ENCODE results near the gene ULK3. TPM values are rescaled to one million over a fixed set of nuclear protein-coding genes. Genes with fewer than 3 reads are reported as not detected.

The ULK3 gene
- total and polyA plus RNA-seq, 2 donors (not counting 3 experiments of a cell fraction or from before 2014, with no cell fraction given) = 36.0 to 48.6 TPM

DNA sequence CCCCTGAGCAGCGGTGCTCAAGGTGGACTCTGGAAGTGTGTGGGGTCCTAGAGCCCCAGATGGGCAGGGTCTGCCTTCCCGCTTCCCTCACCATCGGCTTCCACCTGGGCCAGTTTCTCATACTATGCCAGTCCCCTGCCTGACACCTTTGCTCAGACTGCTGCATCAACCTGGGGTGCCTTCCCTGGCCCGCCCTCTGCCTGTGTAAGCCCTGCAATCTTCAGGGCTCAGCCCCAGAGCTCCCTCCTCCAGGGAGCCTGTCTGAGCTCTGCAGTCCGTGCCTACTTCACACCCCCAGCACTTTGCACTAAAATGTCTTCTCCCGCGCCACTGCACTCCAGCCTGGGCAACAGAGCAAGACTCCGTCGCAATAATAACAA, 48.0 kb downstream of the ULK3 start:
- Histone ChIP-seq H3K9me3 (replicated peaks; ENCODE audit: control insufficient read depth, insufficient read depth, low read length) (no peaks in the 10 kb centered on the region), H3K4me3 (replicated peaks in 1 of 3; ENCODE audit: insufficient read depth in 1 of 3, low read depth in 1 of 3, low read length in 3 of 3) (no peak overlapping the region), H3K9ac (replicated peaks; ENCODE audit: extremely low read depth, insufficient read depth, low read length) (no peak overlapping the region), H3K27ac (ENCODE audit: insufficient read depth, low read depth, low read length) (no peak overlapping the region), H4K20me1 (replicated peaks; ENCODE audit: control insufficient read depth, extremely low read depth, insufficient read depth, low read length) (no peaks in the 10 kb centered on the region), H3K27me3 (ENCODE audit: control insufficient read depth in 2 of 2, insufficient read depth in 2 of 2, low read length in 2 of 2) (no peaks in the 10 kb centered on the region), H2AFZ (ENCODE audit: low read depth, low read length) (no peak overlapping the region), H3K36me3 (ENCODE audit: control insufficient read depth in 2 of 2, extremely low read depth in 1 of 2, insufficient read depth in 2 of 2, low read length in 2 of 2) (peaks cover 0 to 4% of the 10 kb centered on the region in 2 experiments), H3K4me1 (ENCODE audit: control insufficient read depth, extremely low read depth, insufficient read depth, low read length) (peaks cover under 1% of the 10 kb centered on the region), H3K9me1 (replicated peaks; ENCODE audit: control insufficient read depth, extremely low read depth, insufficient read depth, low read length) (no peaks in the 10 kb centered on the region), H3K4me2 (ENCODE audit: insufficient read depth, low read length) (no peak overlapping the region), H3K79me2 (ENCODE audit: control insufficient read depth, insufficient read depth, low read length) (peaks cover 62% of the 10 kb centered on the region)
- DNase-seq (ENCODE audit: low read depth, low spot score) (no peak), FAIRE-seq (no peak)
- BruUV-seq (replicated peaks) = no TSS peak
- ChIA-PET POLR2A (no interaction called here), CTCF (interaction anchor here (1.3 to 6.5 kb wide), 3 partner anchors 23 to 158 kb away, joined by 3 to 69 read pairs (median 16); no protein-coding TSS in a partner anchor)
- intact Hi-C loops (cut with micrococcal nuclease) = no loop called here
- no peak for TF ChIP-seq MYC (IDR thresholded peaks at IDR 0.05; ENCODE audit: low read depth, low read length)
- TF ChIP-seq, protein P1, sequence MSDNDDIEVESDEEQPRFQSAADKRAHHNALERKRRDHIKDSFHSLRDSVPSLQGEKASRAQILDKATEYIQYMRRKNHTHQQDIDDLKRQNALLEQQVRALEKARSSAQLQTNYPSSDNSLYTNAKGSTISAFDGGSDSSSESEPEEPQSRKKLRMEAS (IDR thresholded peaks at IDR 0.05; ENCODE audit: insufficient read depth, insufficient read length) = no peak
- dilution Hi-C loops (cut with MboI; ENCODE audit: extremely low pct_ligation_motif_present, low sequenced_read_pairs) = no loop called here

DNA sequence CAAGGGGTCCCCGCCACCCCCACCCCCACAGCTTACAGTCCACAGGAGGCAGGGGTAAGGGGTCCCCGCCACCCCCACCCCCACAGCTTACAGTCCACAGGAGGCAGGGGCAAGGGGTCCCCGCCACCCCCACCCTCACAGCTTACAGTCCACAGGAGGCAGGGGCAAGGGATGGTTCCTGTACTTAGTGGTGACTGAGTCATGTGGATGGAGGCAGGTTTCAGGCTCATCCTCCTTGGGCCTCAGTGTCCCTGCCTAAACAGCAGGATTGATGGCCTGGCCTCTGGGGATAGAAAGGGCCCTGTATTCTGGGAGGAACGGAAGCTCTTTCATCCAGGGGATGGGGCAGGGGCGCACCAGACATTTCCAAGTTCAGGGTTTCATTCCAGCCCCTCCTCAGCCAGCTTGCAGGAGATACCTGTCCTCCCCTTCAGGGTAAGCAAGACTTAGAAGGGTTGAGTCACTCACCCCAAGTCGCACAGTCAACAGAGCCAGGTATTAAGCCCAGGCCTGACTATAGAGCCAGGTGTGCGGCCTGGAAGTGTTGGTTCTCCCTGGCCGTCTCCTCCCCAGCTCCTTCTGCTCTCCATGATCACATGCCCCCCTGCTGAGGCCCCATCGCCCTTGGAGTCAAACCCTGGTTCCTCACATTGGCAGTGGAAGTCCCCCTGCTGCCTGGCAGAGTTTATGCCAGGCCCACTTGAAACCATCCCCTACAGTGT, 48.5 kb downstream of the ULK3 start:
- no peak overlapping the region for H3K27ac ChIP-seq (ENCODE audit: insufficient read depth, low read depth, low read length)
- ChIA-PET POLR2A (interaction anchor here (0.6 kb wide), 1 partner anchor 155 kb away, joined by 3 read pairs; no protein-coding TSS in a partner anchor), CTCF (interaction anchor here (1.3 to 6.5 kb wide), 8 partner anchors 10 to 160 kb away, joined by 3 to 69 read pairs (median 10); partner anchors contain the start of gene CSK)
- FAIRE-seq (no peak), DNase-seq (ENCODE audit: low read depth, low spot score) (no peak)
- no peak for TF ChIP-seq POLR2AphosphoS5 (IDR thresholded peaks at IDR 0.05; ENCODE audit: insufficient read depth, low read depth, low read length)
- no peak for TF ChIP-seq GATA2 (IDR thresholded peaks at IDR 0.05; ENCODE audit: insufficient read depth, insufficient read length, low read depth, low read length)
- no peak for TF ChIP-seq MYC (IDR thresholded peaks at IDR 0.05; ENCODE audit: low read depth, low read length)
- TF ChIP-seq, protein P2, sequence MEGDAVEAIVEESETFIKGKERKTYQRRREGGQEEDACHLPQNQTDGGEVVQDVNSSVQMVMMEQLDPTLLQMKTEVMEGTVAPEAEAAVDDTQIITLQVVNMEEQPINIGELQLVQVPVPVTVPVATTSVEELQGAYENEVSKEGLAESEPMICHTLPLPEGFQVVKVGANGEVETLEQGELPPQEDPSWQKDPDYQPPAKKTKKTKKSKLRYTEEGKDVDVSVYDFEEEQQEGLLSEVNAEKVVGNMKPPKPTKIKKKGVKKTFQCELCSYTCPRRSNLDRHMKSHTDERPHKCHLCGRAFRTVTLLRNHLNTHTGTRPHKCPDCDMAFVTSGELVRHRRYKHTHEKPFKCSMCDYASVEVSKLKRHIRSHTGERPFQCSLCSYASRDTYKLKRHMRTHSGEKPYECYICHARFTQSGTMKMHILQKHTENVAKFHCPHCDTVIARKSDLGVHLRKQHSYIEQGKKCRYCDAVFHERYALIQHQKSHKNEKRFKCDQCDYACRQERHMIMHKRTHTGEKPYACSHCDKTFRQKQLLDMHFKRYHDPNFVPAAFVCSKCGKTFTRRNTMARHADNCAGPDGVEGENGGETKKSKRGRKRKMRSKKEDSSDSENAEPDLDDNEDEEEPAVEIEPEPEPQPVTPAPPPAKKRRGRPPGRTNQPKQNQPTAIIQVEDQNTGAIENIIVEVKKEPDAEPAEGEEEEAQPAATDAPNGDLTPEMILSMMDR (IDR thresholded peaks at IDR 0.05; ENCODE audit: extremely low read depth in 1 of 2, insufficient read depth in 1 of 2, low read depth in 1 of 2, low read length in 2 of 2) = no peak
- TF ChIP-seq, protein P1 (IDR thresholded peaks at IDR 0.05; ENCODE audit: insufficient read depth, insufficient read length) = no peak
- TF ChIP-seq FOS (IDR thresholded peaks at IDR 0.05; ENCODE audit: borderline replicate concordance, insufficient read depth, low read length) = no peak
- no peak for TF ChIP-seq JUN (IDR thresholded peaks at IDR 0.05; ENCODE audit: borderline replicate concordance, insufficient read depth, insufficient read length, low read depth)
- TF ChIP-seq EZH2 (IDR thresholded peaks at IDR 0.05; ENCODE audit: borderline replicate concordance, low read depth, low read length, severe bottlenecking) = no peak
- TF ChIP-seq POLR2A (IDR thresholded peaks at IDR 0.05; ENCODE audit: low read depth, low read length) = no peak
- H3K4me2 ChIP-seq (ENCODE audit: insufficient read depth, low read length) = no peak overlapping the region
- no peaks in the 10 kb centered on the region for H4K20me1 ChIP-seq (replicated peaks; ENCODE audit: control insufficient read depth, extremely low read depth, insufficient read depth, low read length)
- intact Hi-C loops (cut with micrococcal nuclease) = no loop called here
- H3K9ac ChIP-seq (replicated peaks; ENCODE audit: extremely low read depth, insufficient read depth, low read length) = no peak overlapping the region
- H3K9me1 ChIP-seq (replicated peaks; ENCODE audit: control insufficient read depth, extremely low read depth, insufficient read depth, low read length) = no peaks in the 10 kb centered on the region
- dilution Hi-C loops (cut with MboI; ENCODE audit: extremely low pct_ligation_motif_present, low sequenced_read_pairs) = no loop called here
- H3K36me3 ChIP-seq (ENCODE audit: control insufficient read depth in 2 of 2, extremely low read depth in 1 of 2, insufficient read depth in 2 of 2, low read length in 2 of 2) = peaks cover 0 to 7% of the 10 kb centered on the region in 2 experiments
- BruUV-seq (replicated peaks) = no TSS peak
- no peaks in the 10 kb centered on the region for H3K9me3 ChIP-seq (replicated peaks; ENCODE audit: control insufficient read depth, insufficient read depth, low read length)
- H2AFZ ChIP-seq (ENCODE audit: low read depth, low read length) = no peak overlapping the region
- H3K4me1 ChIP-seq (ENCODE audit: control insufficient read depth, extremely low read depth, insufficient read depth, low read length) = peaks cover 6% of the 10 kb centered on the region
- no peaks in the 10 kb centered on the region for H3K27me3 ChIP-seq (ENCODE audit: control insufficient read depth in 2 of 2, insufficient read depth in 2 of 2, low read length in 2 of 2)
- H3K4me3 ChIP-seq (replicated peaks in 1 of 3; ENCODE audit: insufficient read depth in 1 of 3, low read depth in 1 of 3, low read length in 3 of 3) = no peak overlapping the region
- peaks cover 68% of the 10 kb centered on the region for H3K79me2 ChIP-seq (ENCODE audit: control insufficient read depth, insufficient read depth, low read length)

All from endothelial cell of umbilical vein (primary cell).